BLaER1 treated with 17β-estradiol and CSF1 and Interleukin-3, amounts not matched to agents 10 nM and 100 nM (cell line): ENCODE results near the gene GABRR1.

Source experiments
- H3K27ac ChIP-seq, 11 experiments: shearing (Covaris generic); formaldehyde crosslinking; 2 replicates each; pipeline ENCODE4 v1.8.1; 2022
- H3K27me3 ChIP-seq, 11 experiments: shearing (Covaris generic); formaldehyde crosslinking; 2 replicates each; pipeline ENCODE4 v1.8.1; 2022
- H3K36me3 ChIP-seq, 11 experiments: shearing (Covaris generic); formaldehyde crosslinking; 2 replicates each; pipeline ENCODE4 v1.8.1; 2022
- H3K4me1 ChIP-seq, 10 experiments: shearing (Covaris generic); formaldehyde crosslinking; 2 replicates each; pipeline ENCODE4 v1.8.1; 2022
- H3K4me2 ChIP-seq, 11 experiments: shearing (Covaris generic); formaldehyde crosslinking; 2 replicates each; pipeline ENCODE4 v1.8.1; 2022
- H3K4me3 ChIP-seq, 10 experiments: shearing (Covaris generic); formaldehyde crosslinking; 2 replicates each; pipeline ENCODE4 v1.8.1; 2022
- H3K9ac ChIP-seq, 11 experiments: shearing (Covaris generic); formaldehyde crosslinking; 2 replicates each; pipeline ENCODE4 v1.8.1; 2022
- H3K9me3 ChIP-seq, 11 experiments: shearing (Covaris generic); formaldehyde crosslinking; replicated peaks in 1 of 11; 2 replicates each; pipeline ENCODE4 v1.8.1; 2022
- H4K20me1 ChIP-seq, 11 experiments: shearing (Covaris generic); formaldehyde crosslinking; 2 replicates each; pipeline ENCODE4 v1.8.1; 2022
- Cebpa-rat ChIP-seq, 11 experiments: shearing (Covaris generic); IDR thresholded peaks; 2 replicates each; pipeline ENCODE4 v1.8.1; 2022

Gene GABRR1

DNA sequence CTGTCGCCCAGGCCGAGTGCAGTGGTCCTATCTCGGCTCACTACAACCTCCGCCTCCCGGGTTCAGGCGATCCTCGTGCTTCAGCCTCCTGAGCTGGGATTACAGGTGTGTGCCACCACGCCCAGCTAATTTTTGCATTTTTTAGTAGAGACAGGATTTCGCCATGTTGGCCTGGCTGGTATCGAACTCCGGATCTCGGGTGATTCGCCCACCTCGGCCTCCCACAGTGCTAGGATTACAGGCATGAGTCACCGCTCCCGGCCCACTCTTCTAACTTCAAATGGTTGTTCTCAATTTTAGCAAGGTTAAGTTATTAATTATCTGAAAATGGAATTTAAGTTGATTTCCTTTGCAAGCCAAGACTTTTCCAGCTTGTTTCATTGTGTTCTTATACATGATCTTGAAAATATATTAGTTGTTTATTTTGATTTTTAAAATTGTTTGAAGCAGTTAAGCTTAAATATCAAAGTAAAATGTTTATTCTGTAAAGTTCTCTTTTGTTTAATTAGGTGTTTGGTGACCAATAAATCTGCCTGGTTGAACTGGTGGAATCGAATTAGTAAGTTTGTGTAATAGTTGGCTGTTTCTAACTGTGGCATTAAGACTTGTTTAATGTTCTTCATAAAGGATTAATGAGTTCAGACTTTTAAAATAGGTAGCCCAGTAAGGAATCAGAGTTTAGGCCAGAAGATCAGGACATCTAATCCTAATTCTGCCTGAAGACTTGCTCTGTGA, 69.0 kb downstream of the GABRR1 start:
- peak overlapping the region in 10 of 11 experiments; percentile 76 to 86 (median 82); a peak in 15 of 22 replicates for H3K4me2 ChIP-seq
- peaks cover 0 to 12% (median 0%) of the 10 kb centered on the region in 11 experiments; a peak in 4 of 22 replicates for H3K36me3 ChIP-seq
- H3K4me3 ChIP-seq: no peak overlapping the region
- H3K9ac ChIP-seq: no peak overlapping the region
- TF ChIP-seq Cebpa-rat (IDR thresholded peaks at IDR 0.05): no peak
- H3K9me3 ChIP-seq: no peaks in the 10 kb centered on the region
- no peaks in the 10 kb centered on the region for H4K20me1 ChIP-seq
- no peak overlapping the region for H3K27ac ChIP-seq
- peaks cover 0 to 23% (median 11%) of the 10 kb centered on the region in 10 experiments; a peak in 13 of 20 replicates for H3K4me1 ChIP-seq
- no peaks in the 10 kb centered on the region for H3K27me3 ChIP-seq

GRCh38 chr6:89146718-89147700, 70.1 kb downstream of the GABRR1 start:
- no peak for TF ChIP-seq Cebpa-rat (IDR thresholded peaks at IDR 0.05)
- Histone ChIP-seq H3K4me2 (peak overlapping the region; percentile 76 to 88 (median 82)), H3K9me3 (no peaks in the 10 kb centered on the region), H3K9ac (peak overlapping the region; percentile 78 to 91 (median 86)), H3K27me3 (no peaks in the 10 kb centered on the region), H3K36me3 (peaks cover 0 to 12% (median 0%) of the 10 kb centered on the region in 11 experiments; a peak in 4 of 22 replicates), H3K4me1 (peaks cover 0 to 23% (median 11%) of the 10 kb centered on the region in 10 experiments; a peak in 13 of 20 replicates), H3K27ac (peak overlapping the region; percentile 35 to 91 (median 86); a peak in 21 of 22 replicates), H4K20me1 (no peaks in the 10 kb centered on the region), H3K4me3 (peak overlapping the region; percentile 65 to 82 (median 75))

- H3K27me3 ChIP-seq: no peaks in the 10 kb centered on the region
- peak within 1 kb of the TSS; percentile 35 to 91 (median 86); a peak in 21 of 22 replicates for H3K27ac ChIP-seq
- H3K4me2 ChIP-seq: peak within 1 kb of the TSS; percentile 76 to 88 (median 82)
- peaks cover 0 to 23% (median 11%) of the 10 kb centered on the region in 10 experiments; a peak in 13 of 20 replicates for H3K4me1 ChIP-seq
- H4K20me1 ChIP-seq: no peaks in the 10 kb centered on the region
- H3K9me3 ChIP-seq: no peaks in the 10 kb centered on the region
- H3K36me3 ChIP-seq: peaks cover 0 to 7% (median 0%) of the 10 kb centered on the region in 11 experiments; a peak in 4 of 22 replicates
- no peak for TF ChIP-seq Cebpa-rat (IDR thresholded peaks at IDR 0.05)
- peak within 1 kb of the TSS; percentile 78 to 91 (median 86) for H3K9ac ChIP-seq
- H3K4me3 ChIP-seq: peak within 1 kb of the TSS; percentile 65 to 82 (median 75)
Observed at GRCh38 chr6:89145956-89146717, 71.0 kb downstream of the GABRR1 start, which contains the start of gene PM20D2. Gene PM20D2, plus strand, starts transcription at chr6:89146055. Its CDS starts 90 bp downstream, at chr6:89146145.

DNA sequence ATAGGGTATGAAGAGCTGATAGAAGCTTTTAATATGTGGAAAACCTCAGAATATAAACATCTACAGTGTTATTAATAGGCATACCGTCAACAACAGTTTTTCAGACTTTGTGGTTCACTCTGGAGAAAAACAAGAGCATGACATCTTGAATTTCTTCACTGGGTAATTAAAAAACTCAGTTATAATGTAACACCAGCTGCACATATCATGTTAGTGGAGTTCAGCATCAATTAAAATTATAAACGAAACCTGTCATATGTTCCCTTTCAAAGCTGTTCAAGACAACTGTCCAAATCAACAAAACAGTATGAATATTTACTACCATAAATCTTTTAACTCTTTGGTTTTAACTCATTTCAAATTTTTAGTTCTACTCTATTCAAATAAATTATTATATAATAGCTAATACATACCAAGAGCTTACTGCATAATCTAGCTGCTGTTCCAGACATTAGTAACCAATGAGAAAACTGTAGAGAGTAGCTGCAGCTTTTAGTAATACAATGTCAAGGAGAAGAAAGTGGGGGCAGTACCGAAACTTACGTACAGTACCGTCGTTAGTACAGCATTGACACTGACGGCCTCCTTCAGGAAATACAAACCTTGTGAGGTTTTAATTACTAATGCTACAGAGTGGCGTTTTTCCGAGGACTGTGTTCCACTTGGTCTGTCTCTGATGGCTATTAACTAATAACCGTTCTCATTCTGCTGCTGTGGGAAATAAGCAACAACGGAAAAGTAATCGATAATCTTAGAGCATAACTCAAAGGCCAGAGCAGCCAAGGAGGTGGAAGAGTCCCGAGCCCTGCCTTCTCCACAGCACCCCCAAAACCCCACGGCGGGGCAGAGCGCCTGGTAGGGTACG, 71.8 kb downstream of the GABRR1 start:
- Histone ChIP-seq H3K4me3 (peak overlapping the region; percentile 65 to 82 (median 75)), H3K27me3 (no peaks in the 10 kb centered on the region), H3K9ac (peak overlapping the region; percentile 78 to 91 (median 86)), H3K4me1 (peaks cover 0 to 23% (median 11%) of the 10 kb centered on the region in 10 experiments; a peak in 13 of 20 replicates), H3K9me3 (no peaks in the 10 kb centered on the region), H3K4me2 (peak overlapping the region; percentile 76 to 88 (median 82)), H4K20me1 (no peaks in the 10 kb centered on the region), H3K27ac (peak overlapping the region; percentile 35 to 91 (median 86); a peak in 21 of 22 replicates), H3K36me3 (peaks cover 0 to 7% (median 0%) of the 10 kb centered on the region in 11 experiments; a peak in 3 of 22 replicates)
- TF ChIP-seq Cebpa-rat (IDR thresholded peaks at IDR 0.05): no peak

DNA sequence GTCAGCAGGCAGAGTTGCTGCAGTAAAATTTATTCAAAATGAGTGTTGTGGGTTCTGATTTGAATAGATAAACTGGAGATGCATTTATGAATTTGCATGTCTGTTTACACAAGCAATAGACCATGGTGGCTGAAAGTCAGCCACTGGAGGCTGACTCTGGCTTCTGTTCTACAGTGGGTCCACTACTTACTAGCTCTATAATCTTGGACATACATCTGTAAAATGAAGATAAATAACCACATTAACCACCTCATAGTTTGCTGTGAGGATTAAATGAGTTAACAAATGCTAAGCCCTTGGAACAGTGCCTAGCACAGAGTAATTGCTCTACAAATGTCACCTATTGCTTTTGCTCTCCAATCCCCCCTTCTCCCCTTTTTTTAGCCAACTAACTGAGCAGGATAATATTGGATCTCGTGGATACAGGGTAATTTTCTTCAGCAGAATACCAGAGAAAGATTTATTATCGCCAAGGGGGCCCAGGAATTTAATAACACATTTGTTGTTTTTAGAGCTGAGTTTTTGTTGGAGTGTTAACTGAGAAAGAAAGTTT, 72.7 kb downstream of the GABRR1 start:
- Histone ChIP-seq H3K4me1 (peaks cover 0 to 23% (median 11%) of the 10 kb centered on the region in 10 experiments; a peak in 13 of 20 replicates), H3K36me3 (peaks cover 0 to 5% (median 0%) of the 10 kb centered on the region in 11 experiments; a peak in 2 of 22 replicates), H3K4me2 (peak overlapping the region in 4 of 11 experiments; percentile 76 to 83 (median 81); a peak in 3 of 22 replicates), H4K20me1 (no peaks in the 10 kb centered on the region), H3K9ac (no peak overlapping the region), H3K9me3 (no peaks in the 10 kb centered on the region), H3K4me3 (no peak overlapping the region), H3K27me3 (no peaks in the 10 kb centered on the region), H3K27ac (no peak overlapping the region)
- no peak for TF ChIP-seq Cebpa-rat (IDR thresholded peaks at IDR 0.05)

GRCh38 chr6:89140347-89141156, 76.6 kb downstream of the GABRR1 start:
- no peak overlapping the region for H3K4me2 ChIP-seq
- no peak overlapping the region for H3K27ac ChIP-seq
- H3K36me3 ChIP-seq: no peaks in the 10 kb centered on the region
- no peak for TF ChIP-seq Cebpa-rat (IDR thresholded peaks at IDR 0.05)
- no peaks in the 10 kb centered on the region for H4K20me1 ChIP-seq
- H3K4me1 ChIP-seq: peaks cover 0 to 13% (median 0%) of the 10 kb centered on the region in 10 experiments; a peak in 8 of 20 replicates
- no peaks in the 10 kb centered on the region for H3K27me3 ChIP-seq
- no peak overlapping the region for H3K4me3 ChIP-seq
- H3K9me3 ChIP-seq: no peaks in the 10 kb centered on the region
- H3K9ac ChIP-seq: no peak overlapping the region
